ENCODE data around the gene ASB6. TPM values are rescaled to one million over a fixed set of nuclear protein-coding genes. Genes with fewer than 3 reads are reported as not detected.

ASB6 gene
- polyA plus RNA-seq (2013, experiment 1 of 2), result 16.8 TPM
- polyA plus RNA-seq (2013, experiment 2 of 2), result 13.4 TPM

- peak within 1 kb of the TSS; percentile 53 for H3K27ac ChIP-seq (ENCODE audit: low read depth, low read length, severe bottlenecking)
- peaks cover 33% of the 10 kb centered on the region for H3K36me3 ChIP-seq (ENCODE audit: control insufficient read depth, insufficient read depth, low read length)
- peaks cover 8% of the 10 kb centered on the region for H3K4me1 ChIP-seq (ENCODE audit: control insufficient read depth, insufficient read depth, low read length, poor library complexity, severe bottlenecking)
- H3K4me3 ChIP-seq (ENCODE audit: extremely low read depth, insufficient read depth, low read length, poor library complexity, severe bottlenecking), result peak within 1 kb of the TSS; percentile 100
- whole genome bisulfite sequencing, 2 experiments (ENCODE audit: insufficient coverage in 2 of 2), result 0% methylated on average over 81 to 92 of the region's 93 CpGs
- no peaks in the 10 kb centered on the region for H3K9me3 ChIP-seq (ENCODE audit: control insufficient read depth, low read length)
Observed at GRCh38 chr9:129641750-129642585, at the start of gene ASB6. TSS of gene ASB6 (minus strand) at chr9:129642151. CDS start at chr9:129641999, 152 bp downstream.

DNA sequence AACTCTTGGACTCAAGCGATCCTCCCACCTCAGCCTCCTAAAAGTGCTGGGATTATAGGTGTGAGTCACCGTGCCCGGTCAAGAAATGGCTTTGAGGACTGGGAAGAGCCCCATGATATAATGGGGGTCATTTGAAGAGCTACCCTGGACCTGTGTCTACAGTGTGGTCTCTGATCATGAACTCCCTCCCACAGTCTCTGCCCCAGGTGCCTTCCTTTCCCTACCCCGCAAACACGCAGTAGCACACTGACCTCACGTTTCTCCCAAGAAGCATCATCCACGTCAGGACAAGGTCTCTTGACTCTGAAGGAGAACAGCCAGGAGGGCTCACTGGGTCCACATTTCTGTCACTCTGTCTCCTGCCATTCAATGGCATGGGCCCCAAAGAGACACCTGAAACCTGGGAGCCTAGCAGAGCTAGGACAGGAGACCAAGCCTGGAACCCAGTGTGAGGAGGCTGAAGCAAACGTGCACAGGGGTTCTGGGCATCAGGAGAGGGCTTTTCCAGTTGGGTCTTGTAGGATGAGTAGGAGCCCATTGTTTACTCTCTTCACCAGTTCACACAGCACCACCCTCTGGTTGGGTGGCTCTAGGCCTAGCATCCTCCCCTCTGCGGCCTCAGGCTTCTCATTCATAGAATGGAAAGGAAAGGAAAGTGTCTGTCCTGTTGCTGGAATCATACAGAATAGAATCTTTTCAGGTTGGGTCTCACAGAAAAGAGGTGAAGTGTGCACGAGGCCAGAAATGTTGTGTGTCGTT lies 46.5 kb upstream of the ASB6 start:
- H3K4me3 ChIP-seq (ENCODE audit: extremely low read depth, insufficient read depth, low read length, poor library complexity, severe bottlenecking), result no peak overlapping the region
- H3K4me1 ChIP-seq (ENCODE audit: control insufficient read depth, insufficient read depth, low read length, poor library complexity, severe bottlenecking), result no peaks in the 10 kb centered on the region
- no peak overlapping the region for H3K27ac ChIP-seq (ENCODE audit: low read depth, low read length, severe bottlenecking)
- no peaks in the 10 kb centered on the region for H3K36me3 ChIP-seq (ENCODE audit: control insufficient read depth, insufficient read depth, low read length)
- no peaks in the 10 kb centered on the region for H3K9me3 ChIP-seq (ENCODE audit: control insufficient read depth, low read length)
- 89 to 93% methylated on average over 5 of the region's 11 CpGs for WGBS, 2 experiments (ENCODE audit: insufficient coverage in 2 of 2)

- Histone ChIP-seq H3K9me3 (ENCODE audit: control insufficient read depth, low read length) (no peaks in the 10 kb centered on the region), H3K36me3 (ENCODE audit: control insufficient read depth, insufficient read depth, low read length) (no peaks in the 10 kb centered on the region), H3K4me3 (ENCODE audit: extremely low read depth, insufficient read depth, low read length, poor library complexity, severe bottlenecking) (no peak overlapping the region), H3K27ac (ENCODE audit: low read depth, low read length, severe bottlenecking) (no peak overlapping the region), H3K4me1 (ENCODE audit: control insufficient read depth, insufficient read depth, low read length, poor library complexity, severe bottlenecking) (no peaks in the 10 kb centered on the region)
- WGBS, 2 experiments (ENCODE audit: insufficient coverage in 2 of 2), result 82 to 90% methylated on average over 8 to 10 of the region's 10 CpGs
Observed at GRCh38 chr9:129687391-129687790, 45.4 kb upstream of the ASB6 start.

DNA sequence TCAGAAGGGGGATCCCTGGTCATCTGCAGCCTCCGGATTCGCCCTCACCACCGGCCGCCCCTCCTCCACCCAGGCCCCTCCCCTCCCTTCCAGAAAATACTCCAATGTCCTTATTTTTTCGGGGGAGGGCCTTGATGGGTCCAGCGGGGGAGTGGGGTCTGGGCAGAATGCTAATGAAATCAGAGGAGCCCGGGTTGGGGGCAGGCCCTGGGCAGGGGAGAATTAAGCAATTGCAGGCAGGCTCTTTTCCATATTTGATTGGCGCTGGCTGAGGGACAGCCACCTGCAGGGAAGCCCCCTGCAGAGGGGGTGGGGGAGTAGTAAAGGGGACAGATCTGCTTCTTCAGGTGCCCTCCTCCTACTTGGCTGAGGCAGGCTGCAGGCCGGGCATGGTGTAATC lies 44.8 kb upstream of the ASB6 start:
- no peaks in the 10 kb centered on the region for H3K9me3 ChIP-seq (ENCODE audit: control insufficient read depth, low read length)
- H3K36me3 ChIP-seq (ENCODE audit: control insufficient read depth, insufficient read depth, low read length), result no peaks in the 10 kb centered on the region
- H3K27ac ChIP-seq (ENCODE audit: low read depth, low read length, severe bottlenecking), result no peak overlapping the region
- WGBS, 2 experiments (ENCODE audit: insufficient coverage in 2 of 2), result 30 to 35% methylated on average over 2 of the region's 9 CpGs
- H3K4me3 ChIP-seq (ENCODE audit: extremely low read depth, insufficient read depth, low read length, poor library complexity, severe bottlenecking), result no peak overlapping the region
- H3K4me1 ChIP-seq (ENCODE audit: control insufficient read depth, insufficient read depth, low read length, poor library complexity, severe bottlenecking), result no peaks in the 10 kb centered on the region

GRCh38 chr9:129685933-129686259 lies 43.9 kb upstream of the ASB6 start:
- H3K36me3 ChIP-seq (ENCODE audit: control insufficient read depth, insufficient read depth, low read length), result no peaks in the 10 kb centered on the region
- 83 to 85% methylated on average over 3 of the region's 3 CpGs for WGBS, 2 experiments (ENCODE audit: insufficient coverage in 2 of 2)
- H3K4me3 ChIP-seq (ENCODE audit: extremely low read depth, insufficient read depth, low read length, poor library complexity, severe bottlenecking), result no peak overlapping the region
- no peaks in the 10 kb centered on the region for H3K9me3 ChIP-seq (ENCODE audit: control insufficient read depth, low read length)
- H3K4me1 ChIP-seq (ENCODE audit: control insufficient read depth, insufficient read depth, low read length, poor library complexity, severe bottlenecking), result no peaks in the 10 kb centered on the region
- H3K27ac ChIP-seq (ENCODE audit: low read depth, low read length, severe bottlenecking), result no peak overlapping the region

GRCh38 chr9:129685220-129685932 lies 43.4 kb upstream of the ASB6 start:
- no peaks in the 10 kb centered on the region for H3K4me1 ChIP-seq (ENCODE audit: control insufficient read depth, insufficient read depth, low read length, poor library complexity, severe bottlenecking)
- H3K36me3 ChIP-seq (ENCODE audit: control insufficient read depth, insufficient read depth, low read length), result no peaks in the 10 kb centered on the region
- H3K4me3 ChIP-seq (ENCODE audit: extremely low read depth, insufficient read depth, low read length, poor library complexity, severe bottlenecking), result no peak overlapping the region
- H3K27ac ChIP-seq (ENCODE audit: low read depth, low read length, severe bottlenecking), result no peak overlapping the region
- no peaks in the 10 kb centered on the region for H3K9me3 ChIP-seq (ENCODE audit: control insufficient read depth, low read length)
- 94 to 95% methylated on average over 11 to 15 of the region's 15 CpGs for WGBS, 2 experiments (ENCODE audit: insufficient coverage in 2 of 2)

DNA sequence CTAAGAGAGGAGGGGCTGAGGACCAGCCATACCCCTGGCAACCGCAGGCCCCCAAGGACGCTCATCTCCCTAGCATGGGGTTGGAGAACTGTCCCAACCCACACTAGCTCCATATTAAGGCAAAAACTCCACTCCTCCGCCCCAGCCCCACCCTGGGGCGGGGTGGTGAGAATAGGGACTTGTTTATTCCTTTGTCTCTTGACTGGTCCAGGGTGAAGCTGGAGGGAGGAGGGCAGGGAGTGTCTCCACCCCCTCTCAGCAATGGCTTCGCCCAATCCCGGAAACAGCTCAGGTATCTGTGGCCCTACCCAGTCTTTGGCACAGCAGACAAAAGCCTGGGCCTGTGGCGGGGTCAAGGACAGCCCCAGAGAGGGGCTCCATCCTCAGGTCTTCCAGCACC lies 40.4 kb upstream of the ASB6 start:
- Histone ChIP-seq H3K27ac (ENCODE audit: low read depth, low read length, severe bottlenecking) (no peak overlapping the region), H3K9me3 (ENCODE audit: control insufficient read depth, low read length) (no peaks in the 10 kb centered on the region), H3K36me3 (ENCODE audit: control insufficient read depth, insufficient read depth, low read length) (no peaks in the 10 kb centered on the region), H3K4me3 (ENCODE audit: extremely low read depth, insufficient read depth, low read length, poor library complexity, severe bottlenecking) (no peak overlapping the region), H3K4me1 (ENCODE audit: control insufficient read depth, insufficient read depth, low read length, poor library complexity, severe bottlenecking) (peaks cover 4% of the 10 kb centered on the region)
- WGBS, 2 experiments (ENCODE audit: insufficient coverage in 2 of 2), result 83 to 92% methylated on average over 3 to 4 of the region's 7 CpGs

- H3K36me3 ChIP-seq (ENCODE audit: control insufficient read depth, insufficient read depth, low read length), result no peaks in the 10 kb centered on the region
- H3K4me1 ChIP-seq (ENCODE audit: control insufficient read depth, insufficient read depth, low read length, poor library complexity, severe bottlenecking), result peaks cover 4% of the 10 kb centered on the region
- H3K4me3 ChIP-seq (ENCODE audit: extremely low read depth, insufficient read depth, low read length, poor library complexity, severe bottlenecking), result no peak overlapping the region
- WGBS, 2 experiments (ENCODE audit: insufficient coverage in 2 of 2), result 89 to 95% methylated on average over 4 to 7 of the region's 11 CpGs
- H3K9me3 ChIP-seq (ENCODE audit: control insufficient read depth, low read length), result no peaks in the 10 kb centered on the region
- no peak overlapping the region for H3K27ac ChIP-seq (ENCODE audit: low read depth, low read length, severe bottlenecking)
Observed at GRCh38 chr9:129681924-129682323, 40.0 kb upstream of the ASB6 start.

- no peak overlapping the region for H3K27ac ChIP-seq (ENCODE audit: low read depth, low read length, severe bottlenecking)
- no peaks in the 10 kb centered on the region for H3K9me3 ChIP-seq (ENCODE audit: control insufficient read depth, low read length)
- 95 to 97% methylated on average over 7 to 8 of the region's 9 CpGs for WGBS, 2 experiments (ENCODE audit: insufficient coverage in 2 of 2)
- H3K36me3 ChIP-seq (ENCODE audit: control insufficient read depth, insufficient read depth, low read length), result no peaks in the 10 kb centered on the region
- H3K4me3 ChIP-seq (ENCODE audit: extremely low read depth, insufficient read depth, low read length, poor library complexity, severe bottlenecking), result no peak overlapping the region
- peaks cover 4% of the 10 kb centered on the region for H3K4me1 ChIP-seq (ENCODE audit: control insufficient read depth, insufficient read depth, low read length, poor library complexity, severe bottlenecking)
Observed at GRCh38 chr9:129679537-129679936, 37.6 kb upstream of the ASB6 start.

GRCh38 chr9:129678844-129679243 lies 36.9 kb upstream of the ASB6 start:
- H3K27ac ChIP-seq (ENCODE audit: low read depth, low read length, severe bottlenecking), result no peak overlapping the region
- 88 to 92% methylated on average over 9 of the region's 9 CpGs for WGBS, 2 experiments (ENCODE audit: insufficient coverage in 2 of 2)

More at GRCh38 chr9:129678844-129679243, 36.9 kb upstream of the ASB6 start:
- Histone ChIP-seq H3K4me3 (ENCODE audit: extremely low read depth, insufficient read depth, low read length, poor library complexity, severe bottlenecking) (no peak overlapping the region), H3K9me3 (ENCODE audit: control insufficient read depth, low read length) (no peaks in the 10 kb centered on the region), H3K36me3 (ENCODE audit: control insufficient read depth, insufficient read depth, low read length) (no peaks in the 10 kb centered on the region), H3K4me1 (ENCODE audit: control insufficient read depth, insufficient read depth, low read length, poor library complexity, severe bottlenecking) (peaks cover 4% of the 10 kb centered on the region)

Data from mesodermal cell (in vitro differentiated cells).